Tibial artery (tissue), 4 donors: ENCODE measurements around the gene ARHGAP32.

Experiments
- DNase-seq, 2 donors: peaks; one replicate each; pipeline ENCODE4 v3.0.0-alpha.2; 2019
- H3K27ac ChIP-seq, 2 donors: fragments of 200-600 bp; sonication (generic) in 1 of 2; 1 replicate in 1 of 2; 2 replicates in 1 of 2; pipeline ENCODE4 v1.5.1; 2018 to 2019; ENCODE audit warnings: mild to moderate bottlenecking in 1 of 2
- H3K27me3 ChIP-seq, 2 donors: fragments of 200-600 bp; sonication (generic) in 1 of 2; one replicate each; pipeline versions ENCODE4 v1.5.1 to v1.6.0; 2016 to 2019
- H3K36me3 ChIP-seq, 3 donors: fragments of 200-600 bp; sonication (generic) in 2 of 3; one replicate each; pipeline ENCODE4 v1.5.1; 2016 to 2019; ENCODE audit warnings: mild to moderate bottlenecking in 2 of 3
- H3K4me1 ChIP-seq, 4 donors: fragments of 200-600 bp; sonication (generic) in 2 of 4; 1 replicate in 3 of 4; 2 replicates in 1 of 4; pipeline ENCODE4 v1.5.1; 2016 to 2019
- H3K4me3 ChIP-seq, 2 donors: fragments of 200-600 bp; sonication (generic) in 1 of 2; 1 replicate in 1 of 2; 2 replicates in 1 of 2; pipeline ENCODE4 v1.5.1; 2018 to 2019; ENCODE audit warnings: mild to moderate bottlenecking in 2 of 2
- H3K9me3 ChIP-seq, 3 donors: fragments of 200-600 bp; sonication (generic) in 1 of 3; one replicate each; pipeline ENCODE4 v1.5.1; 2016 to 2019
- intact Hi-C: fragments of 100-400 bp; cut with DNase I; formaldehyde crosslinking; loops from one replicate; pipeline ENCODE4 v1.15.0; 2023; ENCODE audit warnings: low total_unique reads
- TF ChIP-seq, protein P1 (sequence below), 2 experiments: fragments of 200-600 bp in 1 of 2; fragments of 450-650 bp in 1 of 2; IDR thresholded peaks; one replicate each; pipeline ENCODE4 v1.5.1; 2017 to 2019; ENCODE audit warnings: antibody characterized with exemption in 2 of 2, mild to moderate bottlenecking in 1 of 2, moderate library complexity in 1 of 2

ARHGAP32 gene

DNA sequence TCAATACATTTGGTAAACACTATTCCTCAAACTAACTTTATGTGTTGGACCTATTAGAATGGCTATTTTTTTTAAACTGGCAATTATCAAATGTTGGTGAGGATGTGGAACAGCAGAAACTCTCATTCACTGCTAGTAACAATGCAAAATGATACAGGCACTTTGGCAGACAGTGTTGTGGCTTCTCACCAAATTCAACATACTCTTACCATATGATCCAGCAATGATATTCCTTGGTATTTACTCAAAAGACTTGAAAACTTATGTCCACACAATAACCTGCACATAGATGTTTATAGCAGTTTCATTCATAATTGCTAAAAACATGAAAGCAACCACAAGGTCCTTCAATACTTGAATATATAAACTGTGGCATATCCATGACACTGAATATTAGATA is 136.9 kb downstream of the ARHGAP32 start:
- TF ChIP-seq, protein P1, sequence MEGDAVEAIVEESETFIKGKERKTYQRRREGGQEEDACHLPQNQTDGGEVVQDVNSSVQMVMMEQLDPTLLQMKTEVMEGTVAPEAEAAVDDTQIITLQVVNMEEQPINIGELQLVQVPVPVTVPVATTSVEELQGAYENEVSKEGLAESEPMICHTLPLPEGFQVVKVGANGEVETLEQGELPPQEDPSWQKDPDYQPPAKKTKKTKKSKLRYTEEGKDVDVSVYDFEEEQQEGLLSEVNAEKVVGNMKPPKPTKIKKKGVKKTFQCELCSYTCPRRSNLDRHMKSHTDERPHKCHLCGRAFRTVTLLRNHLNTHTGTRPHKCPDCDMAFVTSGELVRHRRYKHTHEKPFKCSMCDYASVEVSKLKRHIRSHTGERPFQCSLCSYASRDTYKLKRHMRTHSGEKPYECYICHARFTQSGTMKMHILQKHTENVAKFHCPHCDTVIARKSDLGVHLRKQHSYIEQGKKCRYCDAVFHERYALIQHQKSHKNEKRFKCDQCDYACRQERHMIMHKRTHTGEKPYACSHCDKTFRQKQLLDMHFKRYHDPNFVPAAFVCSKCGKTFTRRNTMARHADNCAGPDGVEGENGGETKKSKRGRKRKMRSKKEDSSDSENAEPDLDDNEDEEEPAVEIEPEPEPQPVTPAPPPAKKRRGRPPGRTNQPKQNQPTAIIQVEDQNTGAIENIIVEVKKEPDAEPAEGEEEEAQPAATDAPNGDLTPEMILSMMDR (IDR thresholded peaks at IDR 0.05): no peak
- intact Hi-C loops: no loop called here

DNA sequence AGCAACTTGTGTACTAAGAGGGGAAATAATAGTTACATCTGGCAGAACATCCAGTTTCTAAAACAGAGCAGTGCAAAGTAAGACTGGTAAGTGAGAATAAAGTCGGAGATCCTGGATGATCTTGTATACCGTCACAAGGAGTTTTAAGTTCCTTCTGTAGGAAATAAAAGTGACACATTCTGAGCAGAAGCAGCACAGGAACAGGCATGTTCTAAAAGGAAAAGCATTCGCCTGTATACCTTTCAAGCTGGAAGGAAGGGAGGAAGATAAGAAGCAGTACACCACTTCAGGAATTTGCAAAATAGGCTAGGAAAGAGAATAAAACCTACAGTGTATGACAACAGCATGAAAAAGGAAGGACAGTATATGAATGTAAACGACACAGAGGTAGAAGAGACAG is 143.2 kb downstream of the ARHGAP32 start:
- H3K4me3 ChIP-seq: no peak overlapping the region
- intact Hi-C loops: no loop called here
- H3K36me3 ChIP-seq: no peaks in the 10 kb centered on the region
- no peaks in the 10 kb centered on the region for H3K27me3 ChIP-seq
- H3K4me1 ChIP-seq: no peaks in the 10 kb centered on the region
- H3K27ac ChIP-seq: no peak overlapping the region
- DNase-seq: no peak
- TF ChIP-seq, protein P1 (IDR thresholded peaks at IDR 0.05): no peak
- H3K9me3 ChIP-seq: no peaks in the 10 kb centered on the region

More for the DNA sequence above, 136.9 kb downstream of the ARHGAP32 start:
- DNase-seq: no peak
- Histone ChIP-seq H3K4me3 (no peak overlapping the region), H3K27me3 (no peaks in the 10 kb centered on the region), H3K27ac (no peak overlapping the region), H3K4me1 (no peaks in the 10 kb centered on the region), H3K9me3 (no peaks in the 10 kb centered on the region), H3K36me3 (no peaks in the 10 kb centered on the region)

DNA sequence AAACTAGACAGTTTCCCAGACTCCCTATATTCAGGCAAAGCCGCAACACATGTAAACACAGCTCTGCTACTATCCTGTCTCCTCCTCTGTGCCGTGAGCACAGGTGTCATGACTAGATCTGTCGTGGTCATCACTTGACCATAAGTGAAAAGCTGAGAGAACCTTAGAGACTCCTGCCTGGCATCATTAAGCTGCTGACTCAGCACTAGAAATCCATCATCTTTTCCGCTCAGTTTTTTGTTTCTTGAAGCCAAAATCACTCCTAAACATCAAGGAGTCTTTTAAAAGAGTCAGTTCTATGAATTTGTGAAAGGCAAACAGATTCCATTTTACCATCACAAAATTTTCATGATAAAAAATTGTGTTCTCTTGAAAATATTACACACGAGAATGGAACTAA is 147.0 kb downstream of the ARHGAP32 start:
- no peaks in the 10 kb centered on the region for H3K9me3 ChIP-seq
- no peaks in the 10 kb centered on the region for H3K36me3 ChIP-seq
- no peaks in the 10 kb centered on the region for H3K27me3 ChIP-seq
- DNase-seq: no peak
- TF ChIP-seq, protein P1 (IDR thresholded peaks at IDR 0.05): no peak
- intact Hi-C loops: no loop called here
- no peak overlapping the region for H3K27ac ChIP-seq
- no peak overlapping the region for H3K4me3 ChIP-seq
- no peaks in the 10 kb centered on the region for H3K4me1 ChIP-seq

DNA sequence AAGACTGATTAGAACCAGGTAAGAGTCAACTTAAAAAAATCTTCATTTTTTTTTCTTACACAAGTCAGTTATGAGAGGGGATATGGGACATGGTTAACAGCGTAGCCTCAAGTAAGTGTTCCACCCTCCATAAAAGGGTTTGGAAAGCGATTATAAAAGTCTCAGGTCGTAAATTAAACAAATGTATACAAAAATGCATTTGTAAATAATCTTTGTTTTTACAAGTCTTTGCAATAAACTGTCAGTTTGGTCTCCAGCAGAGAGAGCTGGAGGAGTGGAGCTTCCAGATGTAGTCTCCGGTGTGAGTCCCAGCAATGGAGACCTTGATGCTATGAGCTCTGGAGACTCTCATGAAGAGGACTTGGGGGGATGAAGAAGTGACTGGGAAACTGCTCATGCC is 149.6 kb downstream of the ARHGAP32 start:
- no peak overlapping the region for H3K27ac ChIP-seq
- H3K36me3 ChIP-seq: peaks cover 0 to 5% (median 0%) of the 10 kb centered on the region in 3 donors
- DNase-seq: no peak
- H3K9me3 ChIP-seq: no peaks in the 10 kb centered on the region
- H3K4me3 ChIP-seq: no peak overlapping the region
- intact Hi-C loops: no loop called here
- TF ChIP-seq, protein P1 (IDR thresholded peaks at IDR 0.05): no peak
- no peaks in the 10 kb centered on the region for H3K27me3 ChIP-seq
- H3K4me1 ChIP-seq: no peaks in the 10 kb centered on the region

DNA sequence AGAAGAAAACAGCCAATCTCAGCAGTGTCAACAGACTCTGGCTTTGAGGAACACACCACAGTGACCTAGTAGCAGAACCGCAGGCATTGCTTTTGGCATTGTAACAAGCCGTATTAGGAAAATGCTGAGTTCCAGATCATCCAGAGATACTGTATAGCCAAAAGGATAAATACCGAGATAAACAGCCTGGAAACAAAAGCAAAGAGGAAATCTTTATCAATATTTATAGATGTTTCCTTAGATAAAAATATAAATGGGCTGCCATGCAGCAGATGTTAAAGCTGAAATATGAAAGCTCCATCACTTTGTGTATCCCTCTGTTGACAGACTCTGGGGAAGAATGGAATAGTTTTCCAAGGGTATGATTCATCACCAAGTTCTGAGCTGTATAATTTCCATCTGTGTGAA is 150.5 kb downstream of the ARHGAP32 start:
- no peaks in the 10 kb centered on the region for H3K9me3 ChIP-seq
- TF ChIP-seq, protein P1 (IDR thresholded peaks at IDR 0.05): no peak
- H3K36me3 ChIP-seq: peaks cover 0 to 5% (median 0%) of the 10 kb centered on the region in 3 donors
- H3K4me1 ChIP-seq: no peaks in the 10 kb centered on the region
- no peak overlapping the region for H3K4me3 ChIP-seq
- no peak overlapping the region for H3K27ac ChIP-seq
- intact Hi-C loops: no loop called here
- H3K27me3 ChIP-seq: no peaks in the 10 kb centered on the region
- DNase-seq: no peak

DNA sequence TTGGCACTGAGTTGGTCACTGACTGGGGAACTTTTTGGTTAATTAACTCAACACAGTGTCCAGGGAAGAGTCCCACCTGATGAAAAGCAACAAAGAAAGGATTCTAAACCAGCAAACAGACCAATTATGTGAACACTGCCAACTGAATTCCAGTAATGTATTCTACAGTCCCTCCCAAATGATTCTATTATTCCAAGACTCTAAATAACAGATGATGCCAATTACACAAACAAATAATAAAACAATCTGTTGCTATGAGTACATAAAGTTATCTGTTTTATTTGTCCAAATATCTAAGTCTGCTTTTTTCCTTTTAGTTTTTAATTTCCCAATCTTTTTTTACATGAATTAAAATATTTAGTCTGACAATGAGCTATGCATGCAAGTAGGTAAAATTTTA is 151.2 kb downstream of the ARHGAP32 start:
- no peak overlapping the region for H3K27ac ChIP-seq
- H3K9me3 ChIP-seq: no peaks in the 10 kb centered on the region
- TF ChIP-seq, protein P1 (IDR thresholded peaks at IDR 0.05): no peak
- no peaks in the 10 kb centered on the region for H3K27me3 ChIP-seq
- intact Hi-C loops: no loop called here
- DNase-seq: no peak
- H3K4me3 ChIP-seq: no peak overlapping the region
- peaks cover 0 to 5% (median 0%) of the 10 kb centered on the region in 3 donors for H3K36me3 ChIP-seq
- H3K4me1 ChIP-seq: no peaks in the 10 kb centered on the region
